Mesothelial cell of epicardium (in vitro differentiated cells): ENCODE results near the gene PPP1R2. TPM values are rescaled to one million over a fixed set of nuclear protein-coding genes. Genes with fewer than 3 reads are reported as not detected.

ENCODE experiments used
- DNase-seq, 2 experiments: peaks; one replicate each; pipeline ENCODE4 v3.0.0; 2021; ENCODE audit warnings: low spot score in 2 of 2; ENCODE audit not compliant: unreplicated experiment in 2 of 2
- H3K27ac Mint-ChIP-seq: 2 replicates; pipeline ENCODE4 v1.8.0; 2021; ENCODE audit warnings: mixed read lengths
- H3K27me3 Mint-ChIP-seq: 2 replicates; pipeline ENCODE4 v1.8.0; 2021; ENCODE audit warnings: low read depth, mixed read lengths
- H3K36me3 Mint-ChIP-seq: 2 replicates; pipeline ENCODE4 v1.8.0; 2021; ENCODE audit warnings: mixed read lengths
- H3K4me1 Mint-ChIP-seq: 2 replicates; pipeline ENCODE4 v1.8.0; 2021; ENCODE audit warnings: mixed read lengths
- H3K4me3 Mint-ChIP-seq: 2 replicates; pipeline ENCODE4 v1.8.0; 2021; ENCODE audit warnings: mild to moderate bottlenecking, moderate library complexity, mixed read lengths
- H3K9me3 Mint-ChIP-seq: 2 replicates; pipeline ENCODE4 v1.8.0; 2021; ENCODE audit warnings: mixed read lengths
- total RNA-seq: library from RNA; stranded (reverse); gene quantifications from 3 replicates; pipeline ENCODE4 v1.2.1, GENCODE V29; 2021
- TF ChIP-seq, protein P1 (sequence below): fragments of 200-600 bp; sonication (generic); IDR thresholded peaks from one replicate; pipeline ENCODE4 v1.5.0; 2021; ENCODE audit warnings: antibody characterized with exemption; ENCODE audit not compliant: unreplicated experiment

The PPP1R2 gene
- total RNA-seq, 1 donor from 2014 or later, result 27.4 TPM

DNA sequence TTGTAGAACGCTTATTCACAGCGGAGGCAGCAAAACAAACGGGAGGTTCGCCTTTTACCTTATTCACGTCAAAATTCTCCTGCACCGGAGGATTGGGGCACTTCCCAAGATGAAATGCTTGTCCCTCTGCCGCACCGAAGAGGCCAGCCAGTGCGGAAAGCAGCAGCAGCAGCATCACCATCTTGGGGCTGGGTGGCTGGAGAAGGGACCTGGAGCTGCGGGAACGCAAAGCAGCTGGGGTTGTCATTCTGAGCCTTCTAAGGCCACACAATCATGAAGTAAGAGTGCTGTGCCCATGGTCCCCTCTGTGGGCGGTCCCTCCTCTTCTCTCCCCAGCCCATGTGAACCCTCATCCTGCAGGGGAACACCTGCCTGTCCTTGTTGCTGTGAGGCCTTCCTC, 36.2 kb upstream of the PPP1R2 start:
- TF ChIP-seq, protein P1, sequence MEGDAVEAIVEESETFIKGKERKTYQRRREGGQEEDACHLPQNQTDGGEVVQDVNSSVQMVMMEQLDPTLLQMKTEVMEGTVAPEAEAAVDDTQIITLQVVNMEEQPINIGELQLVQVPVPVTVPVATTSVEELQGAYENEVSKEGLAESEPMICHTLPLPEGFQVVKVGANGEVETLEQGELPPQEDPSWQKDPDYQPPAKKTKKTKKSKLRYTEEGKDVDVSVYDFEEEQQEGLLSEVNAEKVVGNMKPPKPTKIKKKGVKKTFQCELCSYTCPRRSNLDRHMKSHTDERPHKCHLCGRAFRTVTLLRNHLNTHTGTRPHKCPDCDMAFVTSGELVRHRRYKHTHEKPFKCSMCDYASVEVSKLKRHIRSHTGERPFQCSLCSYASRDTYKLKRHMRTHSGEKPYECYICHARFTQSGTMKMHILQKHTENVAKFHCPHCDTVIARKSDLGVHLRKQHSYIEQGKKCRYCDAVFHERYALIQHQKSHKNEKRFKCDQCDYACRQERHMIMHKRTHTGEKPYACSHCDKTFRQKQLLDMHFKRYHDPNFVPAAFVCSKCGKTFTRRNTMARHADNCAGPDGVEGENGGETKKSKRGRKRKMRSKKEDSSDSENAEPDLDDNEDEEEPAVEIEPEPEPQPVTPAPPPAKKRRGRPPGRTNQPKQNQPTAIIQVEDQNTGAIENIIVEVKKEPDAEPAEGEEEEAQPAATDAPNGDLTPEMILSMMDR, result no peak
- Mint-ChIP-seq H3K36me3 (no peaks in the 10 kb centered on the region), H3K9me3 (no peaks in the 10 kb centered on the region), H3K4me3 (no peak overlapping the region), H3K27me3 (no peaks in the 10 kb centered on the region), H3K27ac (no peak overlapping the region), H3K4me1 (peaks cover 22% of the 10 kb centered on the region)
- DNase-seq, result no peak

DNA sequence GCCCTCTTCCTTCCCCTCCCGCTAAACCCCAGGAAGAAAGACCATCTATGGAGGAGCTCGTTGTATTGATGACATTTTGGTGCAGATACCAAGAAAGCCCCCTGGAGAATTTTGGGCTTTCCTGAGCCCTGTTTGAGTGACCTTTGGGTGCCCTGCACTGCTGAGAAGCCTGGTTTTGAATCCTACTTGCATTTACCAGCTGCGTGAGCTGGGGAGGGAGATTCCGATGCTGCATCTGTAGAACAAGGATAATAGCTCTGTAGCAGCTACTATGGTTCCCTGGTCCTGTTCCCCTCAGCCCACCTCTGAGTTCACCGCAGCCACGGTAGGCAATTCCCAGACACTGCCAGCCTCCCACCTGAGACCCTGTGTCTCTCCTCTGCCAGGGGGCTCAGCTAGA, 35.4 kb upstream of the PPP1R2 start:
- Mint-ChIP-seq H3K4me3 (no peak overlapping the region), H3K27me3 (no peaks in the 10 kb centered on the region)

GRCh38 chr3:195577645-195578177, 34.6 kb upstream of the PPP1R2 start:
- Mint-ChIP-seq H3K9me3 (no peaks in the 10 kb centered on the region), H3K27me3 (no peaks in the 10 kb centered on the region), H3K4me1 (peaks cover 14% of the 10 kb centered on the region), H3K4me3 (no peak overlapping the region), H3K27ac (no peak overlapping the region), H3K36me3 (no peaks in the 10 kb centered on the region)
- TF ChIP-seq, protein P1, result no peak
- DNase-seq, result no peak

More for the DNA sequence above, 35.4 kb upstream of the PPP1R2 start:
- TF ChIP-seq, protein P1, result no peak
- H3K4me1 Mint-ChIP-seq, result peaks cover 15% of the 10 kb centered on the region
- no peak overlapping the region for H3K27ac Mint-ChIP-seq
- no peaks in the 10 kb centered on the region for H3K36me3 Mint-ChIP-seq
- H3K9me3 Mint-ChIP-seq, result no peaks in the 10 kb centered on the region
- DNase-seq, result no peak

GRCh38 chr3:195574497-195575304, 31.6 kb upstream of the PPP1R2 start:
- TF ChIP-seq, protein P1, result no peak
- no peaks in the 10 kb centered on the region for H3K36me3 Mint-ChIP-seq
- H3K27me3 Mint-ChIP-seq, result no peaks in the 10 kb centered on the region
- H3K9me3 Mint-ChIP-seq, result no peaks in the 10 kb centered on the region
- no peak overlapping the region for H3K4me3 Mint-ChIP-seq
- peaks cover 2% of the 10 kb centered on the region for H3K4me1 Mint-ChIP-seq
- H3K27ac Mint-ChIP-seq, result no peak overlapping the region
- no peak for DNase-seq

- no peak for DNase-seq
- peaks cover 2% of the 10 kb centered on the region for H3K4me1 Mint-ChIP-seq
- no peaks in the 10 kb centered on the region for H3K27me3 Mint-ChIP-seq
- no peak overlapping the region for H3K27ac Mint-ChIP-seq
- TF ChIP-seq, protein P1, result no peak
- H3K9me3 Mint-ChIP-seq, result no peaks in the 10 kb centered on the region
- H3K36me3 Mint-ChIP-seq, result no peaks in the 10 kb centered on the region
- H3K4me3 Mint-ChIP-seq, result no peak overlapping the region
These were observed 30.7 kb upstream of the PPP1R2 start for GRCh38 chr3:195573611-195574496.
